Esophagus muscularis mucosa (tissue), 4 donors: ENCODE results near the gene CDH4.

Source experiments
- CTCF ChIP-seq, 3 experiments: fragments of 200-600 bp in 2 of 3; fragments of 450-650 bp in 1 of 3; sonication (generic) in 2 of 3; IDR thresholded peaks; one replicate each; pipeline ENCODE4 v1.5.1; 2017 to 2019; ENCODE audit warnings: antibody characterized with exemption in 3 of 3, mild to moderate bottlenecking in 2 of 3, moderate library complexity in 1 of 3
- EP300 ChIP-seq: sonication (generic); formaldehyde crosslinking; IDR thresholded peaks from one replicate; pipeline ENCODE4 v1.6.1; 2017; ENCODE audit warnings: antibody characterized with exemption
- POLR2A ChIP-seq: fragments of 450-650 bp; IDR thresholded peaks from one replicate; pipeline ENCODE4 v1.6.1; 2017; ENCODE audit warnings: antibody characterized with exemption, moderate library complexity, mild to moderate bottlenecking, low read depth
- POLR2AphosphoS5 ChIP-seq, 2 donors: sonication (generic); formaldehyde crosslinking; IDR thresholded peaks; one replicate each; pipeline ENCODE4 v1.6.1; 2017; ENCODE audit warnings: antibody characterized with exemption in 2 of 2

GRCh38 chr20:61956396-61957342 is 704.6 kb downstream of the CDH4 start:
- TF ChIP-seq CTCF (IDR thresholded peaks at IDR 0.05) (no peak), POLR2A (no peak), EP300 (no peak), POLR2AphosphoS5 (IDR thresholded peaks at IDR 0.05) (no peak)
